B cell (primary cell): ENCODE measurements around the gene OR6N2. TPM values are rescaled to one million over a fixed set of nuclear protein-coding genes. Genes with fewer than 3 reads are reported as not detected.

ENCODE experiments used
- ATAC-seq: fragments of 200-7000 bp; cut with Tn5 transposase; one replicate; pipeline ENCODE4 v1.10.0; 2021; ENCODE audit warnings: low read depth, mild to moderate bottlenecking, moderate number of reproducible peaks, moderate library complexity
- CTCF ChIA-PET: fragments of 350-600 bp; sonication (Branson Sonifier 250); formaldehyde crosslinking; loops from one replicate; lab custom pipeline; 2021; ENCODE audit warnings: antibody characterized with exemption, inconsistent platforms; lab: Charles Lee
- POLR2A ChIA-PET: fragments of 350-600 bp; sonication (Branson Sonifier 250); formaldehyde crosslinking; loops from one replicate; lab custom pipeline; 2021; ENCODE audit warnings: antibody characterized with exemption; lab: Charles Lee
- DNase-seq: peaks from one replicate; pipeline ENCODE4 v3.0.0; 2013
- H2AFZ ChIP-seq: 2 replicates; pipeline ENCODE4 v1.6.1; 2012; ENCODE audit warnings: mild to moderate bottlenecking, low read depth, low read length; ENCODE audit not compliant: insufficient read depth, poor library complexity, severe bottlenecking
- H3K27ac ChIP-seq, 2 donors: 1 replicate in 1 of 2; 2 replicates in 1 of 2; pipeline ENCODE4 v1.5.1; 2012 to 2013; ENCODE audit warnings: low read length in 2 of 2, mild to moderate bottlenecking in 2 of 2, moderate library complexity in 1 of 2
- H3K27me3 ChIP-seq, 4 experiments: fragments of 200-600 bp in 1 of 4; sonication (generic) in 1 of 4; replicated peaks in 1 of 4; 1 replicate in 2 of 4; 2 replicates in 2 of 4; pipeline versions ENCODE4 v1.6.1 to v1.7.0; 2013 to 2016; ENCODE audit warnings: low read length in 3 of 4, mild to moderate bottlenecking in 2 of 4, mixed read lengths in 1 of 4, moderate library complexity in 1 of 4; ENCODE audit not compliant: insufficient read depth in 4 of 4, control insufficient read depth in 3 of 4; ENCODE audit errors: control extremely low read depth in 1 of 4
- H3K36me3 ChIP-seq, 2 experiments: replicated peaks in 1 of 2; 1 replicate in 1 of 2; 2 replicates in 1 of 2; pipeline versions ENCODE4 v1.6.1 to v1.7.1; 2013; ENCODE audit warnings: low read length in 1 of 2; ENCODE audit not compliant: insufficient read depth in 2 of 2, control insufficient read depth in 1 of 2; ENCODE audit errors: control extremely low read depth in 1 of 2, extremely low read depth in 1 of 2
- H3K4me1 ChIP-seq, 2 donors: fragments of 200-600 bp in 1 of 2; sonication (generic) in 1 of 2; 1 replicate in 1 of 2; 2 replicates in 1 of 2; pipeline versions ENCODE4 v1.5.1 to v1.6.1; 2013 to 2017; ENCODE audit warnings: low read length in 2 of 2; ENCODE audit not compliant: control insufficient read depth in 2 of 2, insufficient read depth in 2 of 2
- H3K4me2 ChIP-seq: replicated peaks from 2 replicates; pipeline ENCODE3; 2012; ENCODE audit warnings: mild to moderate bottlenecking, low read depth, low read length; ENCODE audit not compliant: poor library complexity, severe bottlenecking
- H3K4me3 ChIP-seq, 5 experiments: fragments of 200-600 bp in 1 of 5; sonication (generic) in 1 of 5; 1 replicate in 3 of 5; 2 replicates in 2 of 5; pipeline versions ENCODE4 v1.5.1 to v1.7.0; 2011 to 2016; ENCODE audit warnings: low read length in 4 of 5, mild to moderate bottlenecking in 4 of 5, low read depth in 2 of 5, control low read depth in 1 of 5, moderate library complexity in 1 of 5; ENCODE audit not compliant: insufficient read depth in 1 of 5; ENCODE audit errors: control extremely low read depth in 1 of 5, extremely low read depth in 1 of 5
- H3K79me2 ChIP-seq: fragments of 200-600 bp; sonication (generic); one replicate; pipeline ENCODE4 v1.6.0; 2016; ENCODE audit warnings: low read length; ENCODE audit not compliant: control insufficient read depth, insufficient read depth
- H3K9ac ChIP-seq: fragments of 200-600 bp; sonication (generic); 2 replicates; pipeline ENCODE4 v1.6.1; 2017; ENCODE audit warnings: mild to moderate bottlenecking, low read length, moderate library complexity
- H3K9me3 ChIP-seq, 3 donors: one replicate each; pipeline versions ENCODE4 v1.6.1 to v1.7.1; 2013; ENCODE audit warnings: low read length in 2 of 3; ENCODE audit not compliant: control insufficient read depth in 2 of 3, insufficient read depth in 1 of 3; ENCODE audit errors: control extremely low read depth in 1 of 3
- H4K20me1 ChIP-seq: 2 replicates; pipeline ENCODE4 v1.6.0; 2012; ENCODE audit warnings: mild to moderate bottlenecking, low read length; ENCODE audit not compliant: insufficient read depth, control insufficient read depth, poor library complexity, severe bottlenecking
- H3K27ac Mint-ChIP-seq: one replicate; pipeline ENCODE4 v1.8.0; 2021; ENCODE audit warnings: mixed read lengths
- H3K27me3 Mint-ChIP-seq: one replicate; pipeline ENCODE4 v1.8.0; 2021; ENCODE audit warnings: mixed read lengths
- H3K4me1 Mint-ChIP-seq: one replicate; pipeline ENCODE4 v1.8.0; 2021; ENCODE audit warnings: mixed read lengths
- H3K4me3 Mint-ChIP-seq: one replicate; pipeline ENCODE4 v1.8.0; 2021; ENCODE audit warnings: mixed read lengths
- H3K9me3 Mint-ChIP-seq: one replicate; pipeline ENCODE4 v1.8.0; 2022; ENCODE audit warnings: mixed read lengths; ENCODE audit not compliant: insufficient read depth
- CTCF ChIP-seq: fragments of 200-600 bp; IDR thresholded peaks from one replicate; pipeline ENCODE4 v1.8.0; 2022; ENCODE audit warnings: antibody characterized with exemption, mild to moderate bottlenecking
- EZH2 ChIP-seq: IDR thresholded peaks from 2 replicates; pipeline ENCODE4 v1.6.1; 2012; ENCODE audit warnings: borderline replicate concordance, low read depth, mild to moderate bottlenecking, moderate library complexity, low read length; ENCODE audit not compliant: insufficient read depth, poor library complexity, severe bottlenecking
- WGBS: methylation state at CpG from one replicate; pipeline ENCODE4 v1.1.5; 2013; ENCODE audit warnings: missing lambda C conversion rate; ENCODE audit not compliant: insufficient coverage; 5-methylcytosine and 5-hydroxymethylcytosine counted together
- intact Hi-C: fragments of 100-400 bp; cut with micrococcal nuclease; formaldehyde crosslinking; loops from one replicate; pipeline ENCODE4 v1.10.0; 2022
- polyA plus RNA-seq: library from polyadenylated mRNA; depleted of rRNA; stranded (reverse); fragments of >200 nt; gene quantifications from 2 replicates; pipeline ENCODE4 v1.2.3, GENCODE V29; 2012
- total RNA-seq, 2 donors: library from RNA; stranded (reverse); fragments of 120-200 nt in 1 of 2; gene quantifications; 1 replicate in 1 of 2; 2 replicates in 1 of 2; pipeline versions ENCODE4 v1.2.3 to v1.2.4, GENCODE V29; 2013 to 2022

The OR6N2 gene
- total and polyA plus RNA-seq, 2 donors (not counting 1 experiment from before 2014, with no cell fraction given) = not detected

GRCh38 chr1:158821723-158822122 lies 40.7 kb upstream of the OR6N2 start:
- Mint-ChIP-seq H3K4me1 (no peaks in the 10 kb centered on the region), H3K4me3 (no peak overlapping the region), H3K27ac (no peak overlapping the region), H3K27me3 (peaks cover 17% of the 10 kb centered on the region), H3K9me3 (no peaks in the 10 kb centered on the region)
- no peak overlapping the region for H3K4me3 ChIP-seq
- no peaks in the 10 kb centered on the region for H3K36me3 ChIP-seq
- no peaks in the 10 kb centered on the region for H3K4me1 ChIP-seq
- intact Hi-C loops = no loop called here
- POLR2A ChIA-PET = no interaction called here
- H3K79me2 ChIP-seq = no peaks in the 10 kb centered on the region
- no peak overlapping the region for H3K4me2 ChIP-seq
- H3K27ac ChIP-seq = no peak overlapping the region
- no peak overlapping the region for H2AFZ ChIP-seq
- CTCF ChIA-PET = no interaction called here
- H4K20me1 ChIP-seq = no peaks in the 10 kb centered on the region
- no peak overlapping the region for H3K9ac ChIP-seq
- DNase-seq = no peak
- peaks cover 0 to 3% (median 0%) of the 10 kb centered on the region in 4 experiments for H3K27me3 ChIP-seq
- H3K9me3 ChIP-seq = peaks cover 0 to 2% (median 0%) of the 10 kb centered on the region in 3 donors
- no peak for ATAC-seq
- TF ChIP-seq EZH2 = no peak
- TF ChIP-seq CTCF = no peak
- no CpG with 5 or more reads among the region's 1 CpG for WGBS

DNA sequence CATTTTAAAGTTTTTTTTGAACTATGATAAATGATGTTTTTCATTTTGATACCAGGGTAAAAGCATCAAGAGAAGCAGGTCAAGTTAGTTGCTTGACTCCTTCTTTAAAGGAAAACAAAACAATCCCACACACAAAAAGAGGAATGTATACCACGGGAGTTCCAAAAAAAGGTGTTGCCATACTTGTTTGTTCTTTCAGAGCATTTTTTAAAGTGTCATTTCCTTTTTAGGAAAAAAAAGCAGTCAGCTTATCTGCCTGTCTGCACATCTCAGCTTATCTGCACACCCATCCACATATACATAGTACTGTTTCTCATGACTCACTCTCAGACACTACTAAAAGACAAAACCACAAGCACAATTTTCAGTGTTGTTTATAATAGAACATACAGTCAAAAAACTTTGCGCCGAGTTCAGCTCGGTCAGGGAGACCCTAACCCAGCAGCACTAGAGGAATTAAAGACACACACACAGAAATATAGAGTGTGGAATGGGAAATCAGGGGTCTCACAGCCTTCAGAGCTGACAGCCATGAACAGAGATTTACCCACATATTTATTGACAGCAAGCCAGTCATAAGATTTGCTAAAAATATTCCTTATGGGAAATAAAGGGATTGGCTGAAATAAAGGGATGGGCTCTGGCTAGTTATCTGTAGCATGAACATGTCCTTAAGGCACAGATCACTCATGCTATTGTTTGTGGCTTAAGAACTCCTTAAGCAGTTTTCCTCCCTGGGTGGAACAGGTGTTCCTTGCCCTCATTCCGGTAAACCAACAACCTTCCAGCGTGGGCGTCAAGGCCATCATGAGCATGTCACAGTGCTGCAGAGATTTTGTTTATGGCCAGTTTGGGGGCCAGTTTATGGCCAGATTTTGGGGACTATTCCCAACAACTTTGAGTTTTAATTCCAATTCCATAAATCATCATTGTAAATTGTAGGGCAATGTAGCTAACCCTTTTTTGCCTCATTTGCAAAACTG lies 38.7 kb upstream of the OR6N2 start:
- no peaks in the 10 kb centered on the region for H3K4me1 ChIP-seq
- no peaks in the 10 kb centered on the region for H3K9me3 Mint-ChIP-seq
- H3K9me3 ChIP-seq = peaks cover 0 to 2% (median 0%) of the 10 kb centered on the region in 3 donors
- intact Hi-C loops = no loop called here
- no peaks in the 10 kb centered on the region for H3K4me1 Mint-ChIP-seq
- peaks cover 0 to 3% (median 0%) of the 10 kb centered on the region in 4 experiments for H3K27me3 ChIP-seq
- H4K20me1 ChIP-seq = no peaks in the 10 kb centered on the region
- H3K9ac ChIP-seq = no peak overlapping the region
- no peaks in the 10 kb centered on the region for H3K36me3 ChIP-seq
- CTCF ChIA-PET = no interaction called here
- H3K27ac ChIP-seq = no peak overlapping the region
- ATAC-seq (no peak), DNase-seq (no peak)
- WGBS = no CpG with 5 or more reads among the region's 7 CpGs
- H3K4me3 Mint-ChIP-seq = no peak overlapping the region
- H3K4me2 ChIP-seq = no peak overlapping the region
- TF ChIP-seq CTCF = no peak
- no peak for TF ChIP-seq EZH2
- H3K4me3 ChIP-seq = no peak overlapping the region
- no peaks in the 10 kb centered on the region for H3K79me2 ChIP-seq
- no peak overlapping the region for H2AFZ ChIP-seq
- peaks cover 17% of the 10 kb centered on the region for H3K27me3 Mint-ChIP-seq
- no peak overlapping the region for H3K27ac Mint-ChIP-seq
- POLR2A ChIA-PET = no interaction called here
